ENCODE measurements around the gene STYXL2.

STYXL2 gene

DNA sequence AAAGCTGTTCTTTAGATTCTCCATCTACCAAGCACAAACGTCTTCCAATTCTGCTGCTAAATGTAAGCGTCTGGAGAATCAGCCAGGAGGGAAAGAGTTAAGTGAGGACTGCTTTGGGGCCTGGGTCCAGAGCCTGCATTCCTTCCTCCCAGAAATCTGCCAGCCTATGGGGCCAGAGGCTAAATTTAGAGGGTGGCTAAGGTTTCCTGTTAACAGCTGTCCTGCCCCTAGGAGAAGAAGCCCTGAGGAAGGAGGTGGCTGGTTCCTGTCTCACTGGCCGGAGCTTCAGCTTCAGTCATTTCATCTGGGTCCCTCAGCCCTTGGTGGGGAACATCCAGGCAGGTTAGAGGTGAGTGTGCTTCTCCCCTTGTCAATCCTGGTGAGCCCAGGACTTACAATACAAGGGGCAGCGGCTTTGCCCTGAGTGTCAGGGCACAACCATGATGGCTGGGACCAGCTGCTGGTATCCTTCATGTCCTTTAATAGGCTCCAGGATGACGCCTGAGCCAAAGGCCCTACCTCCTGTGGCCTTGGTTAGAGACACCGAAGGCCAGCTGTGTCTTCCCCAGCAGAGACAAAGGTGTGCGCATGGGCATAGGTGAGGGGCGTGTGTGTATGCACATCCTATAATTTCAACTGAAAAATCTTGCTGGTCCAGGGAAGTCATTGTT, at the start of gene STYXL2:
TSS of gene STYXL2 (plus strand) at position 230 of the 671 bp plus-strand sequence. CDS start 775 bp downstream, outside the sequence.
- H4K20me1 ChIP-seq (ENCODE audit: insufficient read depth, low read length) = no peaks in the 10 kb centered on the region
- no peaks in the 10 kb centered on the region for H3K36me3 ChIP-seq (replicated peaks; ENCODE audit: insufficient read depth, low read length)
- H3K9ac ChIP-seq (ENCODE audit: low read length) = no peak within 1 kb of the TSS
- no peaks in the 10 kb centered on the region for H3K4me1 ChIP-seq (ENCODE audit: low read length)
- H3K27me3 ChIP-seq (replicated peaks; ENCODE audit: insufficient read depth, low read length) = no peaks in the 10 kb centered on the region
- H3F3A ChIP-seq (ENCODE audit: insufficient read depth, low read length) = no peaks in the 10 kb centered on the region
- no peak within 1 kb of the TSS for H2AFZ ChIP-seq (ENCODE audit: low read length)
- no peaks in the 10 kb centered on the region for H3K9me2 ChIP-seq (replicated peaks; ENCODE audit: insufficient read depth, low read length)
- no peak within 1 kb of the TSS for H3K27ac ChIP-seq (ENCODE audit: low read length)
- H3K4me2 ChIP-seq (ENCODE audit: low read depth, low read length) = no peak within 1 kb of the TSS
- no peaks in the 10 kb centered on the region for H3K79me2 ChIP-seq (ENCODE audit: low read length)
- no peak for DNase-seq
- H3K9me3 ChIP-seq (replicated peaks; ENCODE audit: insufficient read depth, low read length) = no peaks in the 10 kb centered on the region
- H3K4me3 ChIP-seq (ENCODE audit: low read length) = no peak within 1 kb of the TSS
- TF ChIP-seq EZH2phosphoT487 (IDR thresholded peaks at IDR 0.05; ENCODE audit: low read length) (no peak), EZH2 (optimal IDR thresholded peaks at IDR 0.05; ENCODE audit: low read depth, low read length) (no peak)
- TF ChIP-seq, protein P1, sequence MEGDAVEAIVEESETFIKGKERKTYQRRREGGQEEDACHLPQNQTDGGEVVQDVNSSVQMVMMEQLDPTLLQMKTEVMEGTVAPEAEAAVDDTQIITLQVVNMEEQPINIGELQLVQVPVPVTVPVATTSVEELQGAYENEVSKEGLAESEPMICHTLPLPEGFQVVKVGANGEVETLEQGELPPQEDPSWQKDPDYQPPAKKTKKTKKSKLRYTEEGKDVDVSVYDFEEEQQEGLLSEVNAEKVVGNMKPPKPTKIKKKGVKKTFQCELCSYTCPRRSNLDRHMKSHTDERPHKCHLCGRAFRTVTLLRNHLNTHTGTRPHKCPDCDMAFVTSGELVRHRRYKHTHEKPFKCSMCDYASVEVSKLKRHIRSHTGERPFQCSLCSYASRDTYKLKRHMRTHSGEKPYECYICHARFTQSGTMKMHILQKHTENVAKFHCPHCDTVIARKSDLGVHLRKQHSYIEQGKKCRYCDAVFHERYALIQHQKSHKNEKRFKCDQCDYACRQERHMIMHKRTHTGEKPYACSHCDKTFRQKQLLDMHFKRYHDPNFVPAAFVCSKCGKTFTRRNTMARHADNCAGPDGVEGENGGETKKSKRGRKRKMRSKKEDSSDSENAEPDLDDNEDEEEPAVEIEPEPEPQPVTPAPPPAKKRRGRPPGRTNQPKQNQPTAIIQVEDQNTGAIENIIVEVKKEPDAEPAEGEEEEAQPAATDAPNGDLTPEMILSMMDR (IDR thresholded peaks at IDR 0.05; ENCODE audit: low read length) = no peak

DNA sequence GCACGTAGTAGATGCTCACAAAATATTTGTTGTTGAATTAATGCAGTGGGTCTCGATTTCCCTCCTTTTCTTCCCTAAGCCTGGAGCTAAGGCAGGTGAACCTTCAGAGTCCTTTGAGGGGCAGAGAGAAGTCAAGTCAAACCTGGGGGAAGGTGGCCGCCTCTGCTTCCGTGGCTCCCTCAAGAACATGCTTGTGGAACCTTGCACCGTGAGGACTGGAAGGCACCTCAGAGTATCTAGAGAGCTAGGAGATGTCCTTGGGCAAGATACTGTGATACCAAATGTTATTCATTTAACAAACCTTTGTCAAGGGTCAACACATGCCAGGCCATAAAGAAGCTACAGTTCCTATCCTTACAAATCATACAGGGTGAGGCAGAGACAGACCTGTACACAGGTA, 42.0 kb upstream of the STYXL2 start:
- H2AFZ ChIP-seq (ENCODE audit: low read length) = no peak overlapping the region
- no peak for DNase-seq

DNA sequence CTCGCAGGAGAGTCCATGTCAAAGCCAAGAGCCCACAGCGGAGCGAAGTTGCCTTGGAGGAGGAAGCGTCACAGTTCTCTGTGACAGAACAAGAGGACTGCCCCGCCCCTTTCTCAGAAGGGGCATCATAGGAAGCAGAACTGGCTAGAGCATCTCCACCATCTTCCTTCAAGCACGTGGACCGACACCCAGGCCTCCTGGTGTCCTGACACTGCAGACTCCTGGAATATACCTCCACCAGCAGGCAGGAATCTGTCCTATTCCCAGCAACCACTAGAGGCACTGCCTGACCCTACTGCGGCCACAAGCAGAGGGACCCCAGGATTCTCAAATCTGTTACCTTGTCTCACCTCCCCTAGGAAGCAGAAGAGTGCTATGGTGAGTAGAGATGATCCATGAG, 41.5 kb upstream of the STYXL2 start:
- Histone ChIP-seq H3K36me3 (replicated peaks; ENCODE audit: insufficient read depth, low read length) (no peaks in the 10 kb centered on the region), H3K4me2 (ENCODE audit: low read depth, low read length) (no peak overlapping the region), H2AFZ (ENCODE audit: low read length) (no peak overlapping the region), H3K4me1 (ENCODE audit: low read length) (no peaks in the 10 kb centered on the region), H3F3A (ENCODE audit: insufficient read depth, low read length) (peaks cover 5% of the 10 kb centered on the region; the same call in 1 of the 2 replicates), H3K79me2 (ENCODE audit: low read length) (no peaks in the 10 kb centered on the region), H3K27me3 (replicated peaks; ENCODE audit: insufficient read depth, low read length) (no peaks in the 10 kb centered on the region), H3K27ac (ENCODE audit: low read length) (no peak overlapping the region), H3K4me3 (ENCODE audit: low read length) (no peak overlapping the region), H3K9ac (ENCODE audit: low read length) (no peak overlapping the region), H3K9me3 (replicated peaks; ENCODE audit: insufficient read depth, low read length) (no peaks in the 10 kb centered on the region), H3K9me2 (replicated peaks; ENCODE audit: insufficient read depth, low read length) (no peaks in the 10 kb centered on the region), H4K20me1 (ENCODE audit: insufficient read depth, low read length) (no peaks in the 10 kb centered on the region)
- DNase-seq = no peak
- no peak for TF ChIP-seq EZH2phosphoT487 (IDR thresholded peaks at IDR 0.05; ENCODE audit: low read length)
- TF ChIP-seq, protein P1 (IDR thresholded peaks at IDR 0.05; ENCODE audit: low read length) = peak; percentile 36

More for the DNA sequence above, 42.0 kb upstream of the STYXL2 start:
- Histone ChIP-seq H3K9me2 (replicated peaks; ENCODE audit: insufficient read depth, low read length) (no peaks in the 10 kb centered on the region), H4K20me1 (ENCODE audit: insufficient read depth, low read length) (no peaks in the 10 kb centered on the region), H3K9me3 (replicated peaks; ENCODE audit: insufficient read depth, low read length) (no peaks in the 10 kb centered on the region), H3K27me3 (replicated peaks; ENCODE audit: insufficient read depth, low read length) (no peaks in the 10 kb centered on the region), H3K79me2 (ENCODE audit: low read length) (no peaks in the 10 kb centered on the region), H3K27ac (ENCODE audit: low read length) (no peak overlapping the region), H3K4me1 (ENCODE audit: low read length) (no peaks in the 10 kb centered on the region), H3K36me3 (replicated peaks; ENCODE audit: insufficient read depth, low read length) (no peaks in the 10 kb centered on the region), H3K4me2 (ENCODE audit: low read depth, low read length) (no peak overlapping the region), H3K4me3 (ENCODE audit: low read length) (no peak overlapping the region), H3K9ac (ENCODE audit: low read length) (no peak overlapping the region), H3F3A (ENCODE audit: insufficient read depth, low read length) (peaks cover 2% of the 10 kb centered on the region; the same call in 1 of the 2 replicates)
- TF ChIP-seq EZH2phosphoT487 (IDR thresholded peaks at IDR 0.05; ENCODE audit: low read length) (no peak), EZH2 (optimal IDR thresholded peaks at IDR 0.05; ENCODE audit: low read depth, low read length) (no peak)
- TF ChIP-seq, protein P1 (IDR thresholded peaks at IDR 0.05; ENCODE audit: low read length) = no peak

Data from MM.1S (cell line).